A673 (cell line): ENCODE results near the gene ZNF761.
"Not testable (repeated sequence)": the region's sequence is repeated elsewhere in the genome, so short reads cannot be mapped to it uniquely, and the experiment has no call there.

Experiments used
- EZH2 ChIP-seq: fragments of 200-600 bp; sonication (generic); IDR thresholded peaks from 2 replicates; pipeline ENCODE4 v1.6.1; 2017; ENCODE audit warnings: borderline replicate concordance, low read depth, mild to moderate bottlenecking, mixed read lengths, antibody characterized with exemption, low read length; ENCODE audit not compliant: poor library complexity, severe bottlenecking
- TF ChIP-seq, protein P1 (sequence below): fragments of 300-800, 200-600 bp; sonication (generic); conservative IDR thresholded peaks from 2 replicates; pipeline ENCODE4 v1.5.1; 2017; ENCODE audit warnings: low read depth, mild to moderate bottlenecking, antibody characterized with exemption, low read length, moderate library complexity, mixed read lengths

DNA sequence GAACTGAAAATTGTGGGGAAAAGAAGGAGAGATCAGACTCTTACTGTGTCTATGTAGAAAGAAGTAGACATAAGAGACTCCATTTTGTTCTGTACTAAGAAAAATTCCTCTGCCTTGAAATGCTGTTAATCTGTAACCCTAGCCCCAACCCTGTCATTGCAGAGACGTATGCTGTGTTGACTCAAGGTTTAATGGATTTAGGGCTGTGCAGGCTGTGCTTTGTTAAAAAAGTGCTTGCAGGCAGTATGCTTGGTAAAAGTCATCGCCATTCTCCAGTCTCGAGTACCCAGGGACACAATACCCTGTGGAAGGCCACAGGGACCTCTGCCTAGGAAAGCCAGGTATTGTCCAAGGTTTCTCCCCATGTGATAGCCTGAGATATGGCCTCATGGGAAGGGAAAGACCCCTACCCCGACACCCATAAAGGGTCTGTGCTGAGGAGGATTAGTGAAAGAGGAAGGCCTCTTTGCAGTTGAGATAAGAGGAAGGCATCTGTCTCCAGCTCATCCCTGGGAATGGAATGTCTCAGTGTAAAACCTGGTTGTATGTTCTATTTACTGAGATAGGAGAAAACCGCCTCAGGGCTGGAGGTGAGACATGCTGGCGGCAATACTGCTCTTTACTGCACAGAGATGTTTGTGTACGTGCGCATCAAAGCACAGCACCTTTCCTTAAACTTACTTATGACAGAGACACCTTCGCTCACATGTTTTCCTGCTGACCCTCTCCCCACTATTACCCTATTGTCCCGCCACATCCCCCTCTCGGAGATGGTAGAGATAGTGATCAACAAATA lies 11.1 kb upstream of the ZNF761 start:
- TF ChIP-seq EZH2: not testable (repeated sequence)
- TF ChIP-seq, protein P1, sequence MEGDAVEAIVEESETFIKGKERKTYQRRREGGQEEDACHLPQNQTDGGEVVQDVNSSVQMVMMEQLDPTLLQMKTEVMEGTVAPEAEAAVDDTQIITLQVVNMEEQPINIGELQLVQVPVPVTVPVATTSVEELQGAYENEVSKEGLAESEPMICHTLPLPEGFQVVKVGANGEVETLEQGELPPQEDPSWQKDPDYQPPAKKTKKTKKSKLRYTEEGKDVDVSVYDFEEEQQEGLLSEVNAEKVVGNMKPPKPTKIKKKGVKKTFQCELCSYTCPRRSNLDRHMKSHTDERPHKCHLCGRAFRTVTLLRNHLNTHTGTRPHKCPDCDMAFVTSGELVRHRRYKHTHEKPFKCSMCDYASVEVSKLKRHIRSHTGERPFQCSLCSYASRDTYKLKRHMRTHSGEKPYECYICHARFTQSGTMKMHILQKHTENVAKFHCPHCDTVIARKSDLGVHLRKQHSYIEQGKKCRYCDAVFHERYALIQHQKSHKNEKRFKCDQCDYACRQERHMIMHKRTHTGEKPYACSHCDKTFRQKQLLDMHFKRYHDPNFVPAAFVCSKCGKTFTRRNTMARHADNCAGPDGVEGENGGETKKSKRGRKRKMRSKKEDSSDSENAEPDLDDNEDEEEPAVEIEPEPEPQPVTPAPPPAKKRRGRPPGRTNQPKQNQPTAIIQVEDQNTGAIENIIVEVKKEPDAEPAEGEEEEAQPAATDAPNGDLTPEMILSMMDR: not testable (repeated sequence)
